A549 (cell line): ENCODE results near the gene TRMT61B. TPM values are rescaled to one million over a fixed set of nuclear protein-coding genes. Genes with fewer than 3 reads are reported as not detected.

Experiments used
- ATAC-seq, 2 experiments: fragments of 200-7000 bp in 1 of 2; fragments of >200 bp in 1 of 2; cut with Nextera tagmentation in 1 of 2; cut with Tn5 transposase in 1 of 2; 3 replicates each; pipeline versions ENCODE4 v1.8.0 to v1.9.1; 2018 to 2020; ENCODE audit warnings: mild to moderate bottlenecking in 1 of 2, moderate library complexity in 1 of 2
- CTCF ChIA-PET: fragments of 300-600 bp; sonication (Branson Sonifier 250); formaldehyde crosslinking; extraction: SDS; loops from one replicate; lab custom pipeline; 2021; ENCODE audit warnings: antibody characterized with exemption, inconsistent platforms; lab: Yijun Ruan, JAX
- POLR2A ChIA-PET: fragments of 350-600 bp; formaldehyde crosslinking; extraction: SDS; loops from one replicate; lab custom pipeline; 2021; ENCODE audit warnings: antibody characterized with exemption, inconsistent platforms; lab: Yijun Ruan, JAX
- DNase-seq, 2 experiments: peaks; one replicate each; pipeline versions ENCODE4 v3.0.0 to v3.0.0-alpha.2; 2011 to 2016; ENCODE audit warnings: low read depth in 1 of 2, low spot score in 1 of 2
- FAIRE-seq: peaks from 2 replicates; lab custom pipeline; 2011; peaks lifted over from hg19 to GRCh38; lab: Jason Lieb, UNC
- H3K27ac ChIP-seq, 2 experiments: fragments of >200 bp; sonication (Bioruptor Twin); formaldehyde crosslinking; 3 replicates each; pipeline ENCODE4 v1.5.1; 2016 to 2017
- H3K4me1 ChIP-seq: fragments of >200 bp; sonication (Bioruptor Twin); formaldehyde crosslinking; 3 replicates; pipeline ENCODE4 v1.6.1; 2016
- H3K4me2 ChIP-seq: fragments of >200 bp; sonication (Bioruptor Twin); formaldehyde crosslinking; 3 replicates; pipeline ENCODE4 v1.6.1; 2016
- H3K4me3 ChIP-seq: fragments of >200 bp; sonication (Bioruptor Twin); formaldehyde crosslinking; 3 replicates; pipeline ENCODE4 v1.5.1; 2016
- H3K9me3 ChIP-seq: fragments of >200 bp; sonication (Bioruptor Twin); formaldehyde crosslinking; 3 replicates; pipeline ENCODE4 v1.6.1; 2016
- ATOH8 ChIP-seq: fragments of 250-450 bp; sonication (Bioruptor Pico); IDR thresholded peaks from 2 replicates; pipeline ENCODE4 v1.5.0; 2020; ENCODE audit warnings: low read depth, mild to moderate bottlenecking, moderate library complexity
- BHLHE40 ChIP-seq: IDR thresholded peaks from 2 replicates; pipeline ENCODE4 v1.6.1; 2012; ENCODE audit warnings: low read depth, low read length, inconsistent platforms
- CEBPB ChIP-seq, 2 experiments: fragments of >200 bp in 1 of 2; sonication (Bioruptor Twin) in 1 of 2; formaldehyde crosslinking in 1 of 2; IDR thresholded peaks; 2 replicates each; pipeline ENCODE4 v1.6.1; 2012 to 2016
- CHD4 ChIP-seq: fragments of 200-600 bp; sonication (generic); IDR thresholded peaks from 2 replicates; pipeline ENCODE4 v1.6.1; 2016; ENCODE audit warnings: antibody characterized with exemption, mild to moderate bottlenecking, borderline replicate concordance
- EHMT2 ChIP-seq: fragments of 200-600 bp; sonication (generic); IDR thresholded peaks from 2 replicates; pipeline ENCODE4 v1.6.1; 2016; ENCODE audit warnings: antibody characterized with exemption, low read depth, mild to moderate bottlenecking, moderate library complexity
- ESRRA ChIP-seq: fragments of 150-350 bp; IDR thresholded peaks from 2 replicates; pipeline ENCODE4 v1.6.1; 2014; ENCODE audit warnings: mild to moderate bottlenecking, low read length, borderline replicate concordance
- FOSB ChIP-seq: fragments of 250-450 bp; sonication (Bioruptor Pico); IDR thresholded peaks from 2 replicates; pipeline ENCODE4 v1.5.0; 2020; ENCODE audit warnings: mild to moderate bottlenecking, moderate library complexity
- HEYL ChIP-seq: fragments of 250-450 bp; sonication (Bioruptor Pico); IDR thresholded peaks from 2 replicates; pipeline ENCODE4 v1.8.0; 2021; ENCODE audit warnings: mild to moderate bottlenecking, moderate library complexity
- HMGXB4 ChIP-seq: fragments of 250-450 bp; sonication (Bioruptor Pico); IDR thresholded peaks from 2 replicates; pipeline ENCODE4 v1.5.0; 2021; ENCODE audit warnings: mild to moderate bottlenecking, moderate library complexity, borderline replicate concordance
- HOXA7 ChIP-seq: fragments of 250-450 bp; sonication (Bioruptor Pico); IDR thresholded peaks from 2 replicates; pipeline ENCODE4 v1.5.0; 2020; ENCODE audit warnings: mild to moderate bottlenecking, moderate library complexity
- MAX ChIP-seq: IDR thresholded peaks from 2 replicates; pipeline ENCODE4 v1.6.1; 2012
- REST ChIP-seq: fragments of 200-600 bp; sonication (generic); IDR thresholded peaks from 2 replicates; pipeline ENCODE4 v1.6.1; 2016; ENCODE audit warnings: antibody characterized with exemption, mild to moderate bottlenecking, moderate library complexity
- RNF2 ChIP-seq: fragments of 200-600 bp; sonication (generic); IDR thresholded peaks from 2 replicates; pipeline ENCODE4 v1.6.1; 2016; ENCODE audit warnings: low read depth, mild to moderate bottlenecking, antibody characterized with exemption, moderate library complexity, borderline replicate concordance
- SMC3 ChIP-seq: fragments of >200 bp; sonication (Bioruptor Twin); formaldehyde crosslinking; IDR thresholded peaks from 3 replicates; pipeline ENCODE4 v1.6.1; 2018; ENCODE audit warnings: inconsistent platforms
- TFCP2L1 ChIP-seq: fragments of 250-450 bp; sonication (Bioruptor Pico); IDR thresholded peaks from 2 replicates; pipeline ENCODE4 v1.5.0; 2021; ENCODE audit warnings: mild to moderate bottlenecking
- ZNF302 ChIP-seq: fragments of 250-450 bp; sonication (Bioruptor Pico); IDR thresholded peaks from 2 replicates; pipeline ENCODE4 v1.9.0; 2021; ENCODE audit warnings: inconsistent platforms, mild to moderate bottlenecking, moderate library complexity
- WGBS: methylation state at CpG from one replicate; pipeline ENCODE4 v1.1.6; 2017; ENCODE audit errors: missing lambda C conversion rate; 5-methylcytosine and 5-hydroxymethylcytosine counted together
- polyA plus RNA-seq, 4 experiments: library from polyadenylated mRNA; depleted of rRNA in 3 of 4; stranded (reverse); fragments of >200 nt; fragmentation: RNase III in 1 of 4; extraction: RNeasy Plus Mini Kit Qiagen cat#74134 plus additional on column Dnase treatment in 1 of 4; gene quantifications; 2 replicates in 3 of 4; 3 replicates in 1 of 4; pipeline ENCODE4 v1.2.3, GENCODE V29; 2011 to 2017

The TRMT61B gene
- polyA plus RNA-seq, 2 of the 4 experiments (the other 2 are of a cell fraction): 21.6 to 38.6 TPM

- ATAC-seq: no peak
- POLR2A ChIA-PET: interaction anchor here (0.9 to 1.6 kb wide), 2 partner anchors 15 to 39 kb away, joined by 3 to 4 read pairs; partner anchors contain the start of genes TRMT61B and WDR43
- H3K4me2 ChIP-seq: no peak overlapping the region
These were observed 39.7 kb upstream of the TRMT61B start for GRCh38 chr2:28909655-28910353.

GRCh38 chr2:28908172-28908571, 38.1 kb upstream of the TRMT61B start:
- ChIA-PET CTCF (interaction anchor here (1.1 kb wide), 1 partner anchor 44 kb away, joined by 3 read pairs; no protein-coding TSS in a partner anchor), POLR2A (interaction anchor here (1.0 kb wide), 1 partner anchor 14 kb away, joined by 4 read pairs; the partner anchor contains the start of gene WDR43)
- WGBS: 0% methylated on average over 1 of the region's 1 CpG
- FAIRE-seq (no peak), DNase-seq (no peak), ATAC-seq (peak; percentile 7 to 9; a peak in 1 of 6 replicates)
- TF ChIP-seq ATOH8 (no peak), BHLHE40 (no peak), ZNF302 (no peak), EHMT2 (no peak)
- no peaks in the 10 kb centered on the region for H3K9me3 ChIP-seq
- no peak overlapping the region for H3K27ac ChIP-seq
- no peak overlapping the region for H3K4me2 ChIP-seq
- peaks cover 47% of the 10 kb centered on the region for H3K4me1 ChIP-seq
- no peak overlapping the region for H3K4me3 ChIP-seq

More at GRCh38 chr2:28909655-28910353, 39.7 kb upstream of the TRMT61B start:
- Histone ChIP-seq H3K9me3 (no peaks in the 10 kb centered on the region), H3K27ac (no peak overlapping the region), H3K4me3 (no peak overlapping the region), H3K4me1 (peaks cover 31% of the 10 kb centered on the region)
- FAIRE-seq (no peak), DNase-seq (no peak)
- 87% methylated on average over 6 of the region's 6 CpGs for WGBS
- no peak for TF ChIP-seq CEBPB (IDR thresholded peaks at IDR 0.05)
- CTCF ChIA-PET: interaction anchor here (0.6 to 1.9 kb wide), 5 partner anchors 9 to 417 kb away, joined by 3 to 6 read pairs (median 3); no protein-coding TSS in a partner anchor

GRCh38 chr2:28906821-28907220, 36.7 kb upstream of the TRMT61B start:
- H3K4me1 ChIP-seq: peaks cover 58% of the 10 kb centered on the region
- ChIA-PET CTCF (no interaction called here), POLR2A (no interaction called here)
- ATAC-seq: no peak
- H3K9me3 ChIP-seq: no peaks in the 10 kb centered on the region
- whole genome bisulfite sequencing: 91% methylated on average over 2 of the region's 2 CpGs
- no peak for FAIRE-seq
- no peak overlapping the region for H3K4me2 ChIP-seq
- TF ChIP-seq REST (no peak), RNF2 (no peak), MAX (no peak), HMGXB4 (CRISPR knock-in tag) (no peak), SMC3 (no peak), ESRRA (no peak), HEYL (CRISPR knock-in tag) (no peak), CHD4 (no peak), HOXA7 (CRISPR knock-in tag) (peak; percentile 56; the same call in 1 of the 2 replicates), CEBPB (IDR thresholded peaks at IDR 0.05) (no peak), TFCP2L1 (CRISPR knock-in tag) (peak; percentile 80), FOSB (CRISPR knock-in tag) (peak; percentile 54; the same call in 1 of the 2 replicates)
- DNase-seq: no peak
- H3K27ac ChIP-seq: no peak overlapping the region
- no peak overlapping the region for H3K4me3 ChIP-seq
